T-helper 1 cell treated with Interleukin-12 subunit alpha and Interleukin-12 subunit beta and Interleukin-4 antibody, amounts not matched to agents 30 ng/mL and 1 ng/mL, for 36 hours (primary cell): ENCODE data around the gene TRIAP1. TPM values are rescaled to one million over a fixed set of nuclear protein-coding genes. Genes with fewer than 3 reads are reported as not detected.
"Not testable (repeated sequence)": the region's sequence is repeated elsewhere in the genome, so short reads cannot be mapped to it uniquely, and the experiment has no call there.

Experiments
- intact Hi-C: fragments of 100-400 bp; cut with micrococcal nuclease; formaldehyde crosslinking; loops from one replicate; pipeline ENCODE4 v1.15.1; 2024
- total RNA-seq: library from RNA; stranded (reverse); gene quantifications from 2 replicates; pipeline ENCODE4 v1.2.3, GENCODE V29; 2022

Gene TRIAP1
- total RNA-seq: 41.4 and 41.5 TPM in 2 replicates

- intact Hi-C loops: loop anchor here (1.0 to 10.0 kb wide), 5 partner anchors 8 to 1439 kb away; partner anchors contain the start of genes COX6A1, DYNLL1, PSMD9 and SRSF9
Observed at GRCh38 chr12:120445911-120446843, at the start of gene TRIAP1, which contains the start of gene GATC. Gene TRIAP1, minus strand, starts transcription at chr12:120446384. Its CDS starts 12 bp downstream, at chr12:120446372. Gene GATC, plus strand, starts transcription at chr12:120446444. Its CDS starts 37 bp downstream, at chr12:120446481.

- intact Hi-C loops: loop anchor here (1.0 kb wide), 1 partner anchor 204 kb away; the partner anchor contains the start of gene RNU4-2
Observed at GRCh38 chr12:120495186-120495730, 49.1 kb upstream of the TRIAP1 start.

- intact Hi-C loops: no loop called here
Observed at GRCh38 chr12:120490833-120491512, 44.8 kb upstream of the TRIAP1 start.

GRCh38 chr12:120490325-120490724 lies 44.1 kb upstream of the TRIAP1 start:
- intact Hi-C loops: no loop called here

- intact Hi-C loops: no loop called here
Observed at GRCh38 chr12:120489018-120489417, 42.8 kb upstream of the TRIAP1 start.

GRCh38 chr12:120488057-120488640 lies 42.0 kb upstream of the TRIAP1 start:
- intact Hi-C loops: no loop called here

- intact Hi-C loops: not testable (repeated sequence)
Observed at GRCh38 chr12:120487552-120487951, 41.4 kb upstream of the TRIAP1 start.

- intact Hi-C loops: no loop called here
Observed at GRCh38 chr12:120485961-120486881, 40.0 kb upstream of the TRIAP1 start.

- intact Hi-C loops: no loop called here
Observed at GRCh38 chr12:120483621-120484020, 37.4 kb upstream of the TRIAP1 start.

- intact Hi-C loops: no loop called here
Observed at GRCh38 chr12:120481022-120481767, 35.0 kb upstream of the TRIAP1 start.

GRCh38 chr12:120480211-120480610 lies 34.0 kb upstream of the TRIAP1 start:
- intact Hi-C loops: no loop called here

GRCh38 chr12:120479458-120479857 lies 33.3 kb upstream of the TRIAP1 start:
- intact Hi-C loops: no loop called here

- intact Hi-C loops: no loop called here
Observed at GRCh38 chr12:120475643-120476042, 29.5 kb upstream of the TRIAP1 start.

- intact Hi-C loops: no loop called here
Observed at GRCh38 chr12:120474616-120474960, 28.4 kb upstream of the TRIAP1 start.

GRCh38 chr12:120473807-120474615 lies 27.8 kb upstream of the TRIAP1 start:
- intact Hi-C loops: no loop called here

- intact Hi-C loops: no loop called here
Observed at GRCh38 chr12:120472521-120472920, 26.3 kb upstream of the TRIAP1 start.

- intact Hi-C loops: loop anchor here (1.0 kb wide), 1 partner anchor 216 kb away; no protein-coding TSS in a partner anchor
Observed at GRCh38 chr12:120470150-120470784, 24.1 kb upstream of the TRIAP1 start.
